Adrenal gland (tissue), 5 donors: Measurements from ENCODE around the gene PPP1R7.

ENCODE experiments used
- CTCF ChIP-seq, 6 experiments: fragments of 450-650 bp in 4 of 6; fragments of 200-600 bp in 2 of 6; sonication (generic) in 1 of 6; IDR thresholded peaks; 1 replicate in 5 of 6; 2 replicates in 1 of 6; pipeline versions ENCODE4 v1.5.1 to v1.8.0; 2016 to 2021; ENCODE audit warnings: antibody characterized with exemption in 6 of 6, mild to moderate bottlenecking in 2 of 6, moderate library complexity in 1 of 6
- POLR2A ChIP-seq, 2 donors: fragments of 450-650 bp; IDR thresholded peaks; one replicate each; pipeline ENCODE4 v1.6.1; 2017; ENCODE audit warnings: antibody characterized with exemption in 2 of 2, mild to moderate bottlenecking in 2 of 2, moderate library complexity in 1 of 2
- donor health status: DM: no; HTN: no; CAD: no.

GRCh38 chr2:241207151-241207550 is 56.9 kb downstream of the PPP1R7 start:
- TF ChIP-seq CTCF (IDR thresholded peaks at IDR 0.05) = no peak
- TF ChIP-seq POLR2A (IDR thresholded peaks at IDR 0.05) = no peak
